Gastroesophageal sphincter (tissue), 3 donors: ENCODE measurements around the gene RBBP8NL.

Source experiments
- CTCF ChIP-seq, 4 experiments: fragments of 200-600 bp in 2 of 4; fragments of 450-650 bp in 2 of 4; sonication (generic) in 1 of 4; IDR thresholded peaks; one replicate each; pipeline ENCODE4 v1.5.1; 2017 to 2019; ENCODE audit warnings: antibody characterized with exemption in 4 of 4, mild to moderate bottlenecking in 2 of 4, moderate library complexity in 2 of 4
- EP300 ChIP-seq: sonication (generic); formaldehyde crosslinking; IDR thresholded peaks from one replicate; pipeline ENCODE4 v1.6.1; 2017; ENCODE audit warnings: antibody characterized with exemption, mild to moderate bottlenecking
- POLR2A ChIP-seq, 2 donors: fragments of 450-650 bp; IDR thresholded peaks; one replicate each; pipeline ENCODE4 v1.6.1; 2017; ENCODE audit warnings: antibody characterized with exemption in 2 of 2, mild to moderate bottlenecking in 2 of 2, moderate library complexity in 1 of 2

DNA sequence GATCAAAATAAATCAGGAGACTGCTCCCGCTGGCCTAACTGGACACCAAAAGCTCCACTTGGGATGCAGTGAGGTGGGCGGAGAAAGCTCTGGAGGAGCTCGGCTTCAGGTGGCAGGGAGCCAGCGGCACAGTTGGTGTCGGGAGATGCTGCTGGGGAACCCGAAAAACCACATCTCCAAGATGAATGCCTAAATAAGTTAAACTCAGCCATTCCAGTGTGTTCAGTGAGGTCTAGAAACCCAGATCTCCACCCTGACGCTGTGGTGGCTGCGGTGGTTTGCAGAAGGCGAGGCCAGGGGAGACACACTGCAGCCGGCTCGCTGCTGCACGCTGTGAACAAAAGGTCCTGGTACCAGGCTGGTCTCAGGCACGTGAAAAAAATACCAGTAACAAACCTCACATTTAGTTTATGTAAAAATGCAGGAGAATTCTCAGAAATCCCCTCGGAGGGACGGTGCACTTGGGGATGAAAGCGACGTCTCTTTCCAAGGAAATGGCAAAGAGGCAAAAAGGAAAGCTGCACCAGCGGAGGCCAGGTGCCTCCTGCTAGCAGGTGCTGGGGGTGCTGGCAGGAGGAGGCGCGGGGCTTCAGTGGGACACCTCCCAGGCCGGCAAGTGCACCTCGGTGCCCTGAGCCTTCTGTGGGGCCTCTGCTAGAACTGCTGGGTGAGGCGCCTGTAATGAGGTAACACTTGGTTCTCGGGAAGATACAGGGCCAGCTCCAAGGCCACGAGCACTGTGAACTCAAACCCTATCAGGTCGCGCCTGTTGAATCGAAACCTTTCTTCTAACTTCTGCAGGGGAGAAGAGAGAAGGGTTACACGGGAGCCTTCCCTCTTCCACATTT, 36.8 kb downstream of the RBBP8NL start:
- TF ChIP-seq CTCF (IDR thresholded peaks at IDR 0.05) (no peak), POLR2A (IDR thresholded peaks at IDR 0.05) (no peak), EP300 (no peak)
